ENCODE results near the gene VANGL2.

Gene VANGL2

GRCh38 chr1:160358073-160358472 lies 42.3 kb upstream of the VANGL2 start:
- DNase-seq (ENCODE audit: low read depth in 2 of 2): no peak
- TF ChIP-seq, protein P1, sequence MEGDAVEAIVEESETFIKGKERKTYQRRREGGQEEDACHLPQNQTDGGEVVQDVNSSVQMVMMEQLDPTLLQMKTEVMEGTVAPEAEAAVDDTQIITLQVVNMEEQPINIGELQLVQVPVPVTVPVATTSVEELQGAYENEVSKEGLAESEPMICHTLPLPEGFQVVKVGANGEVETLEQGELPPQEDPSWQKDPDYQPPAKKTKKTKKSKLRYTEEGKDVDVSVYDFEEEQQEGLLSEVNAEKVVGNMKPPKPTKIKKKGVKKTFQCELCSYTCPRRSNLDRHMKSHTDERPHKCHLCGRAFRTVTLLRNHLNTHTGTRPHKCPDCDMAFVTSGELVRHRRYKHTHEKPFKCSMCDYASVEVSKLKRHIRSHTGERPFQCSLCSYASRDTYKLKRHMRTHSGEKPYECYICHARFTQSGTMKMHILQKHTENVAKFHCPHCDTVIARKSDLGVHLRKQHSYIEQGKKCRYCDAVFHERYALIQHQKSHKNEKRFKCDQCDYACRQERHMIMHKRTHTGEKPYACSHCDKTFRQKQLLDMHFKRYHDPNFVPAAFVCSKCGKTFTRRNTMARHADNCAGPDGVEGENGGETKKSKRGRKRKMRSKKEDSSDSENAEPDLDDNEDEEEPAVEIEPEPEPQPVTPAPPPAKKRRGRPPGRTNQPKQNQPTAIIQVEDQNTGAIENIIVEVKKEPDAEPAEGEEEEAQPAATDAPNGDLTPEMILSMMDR (IDR thresholded peaks at IDR 0.05; ENCODE audit: low read depth, low read length): no peak

GRCh38 chr1:160359559-160360226 lies 40.7 kb upstream of the VANGL2 start:
- peak in 1 of 2 donors; percentile 7 for DNase-seq (ENCODE audit: low read depth in 2 of 2)
- TF ChIP-seq, protein P1 (IDR thresholded peaks at IDR 0.05; ENCODE audit: low read depth, low read length): no peak
- H3K4me3 ChIP-seq (replicated peaks in 1 of 2; ENCODE audit: low read depth in 2 of 2, low read length in 2 of 2): no peak overlapping the region

More at GRCh38 chr1:160358073-160358472, 42.3 kb upstream of the VANGL2 start:
- H3K4me3 ChIP-seq (replicated peaks in 1 of 2; ENCODE audit: low read depth in 2 of 2, low read length in 2 of 2): no peak overlapping the region

- TF ChIP-seq, protein P1 (IDR thresholded peaks at IDR 0.05; ENCODE audit: low read depth, low read length): no peak
- DNase-seq (ENCODE audit: low read depth in 2 of 2): no peak
- no peak overlapping the region for H3K4me3 ChIP-seq (replicated peaks in 1 of 2; ENCODE audit: low read depth in 2 of 2, low read length in 2 of 2)
Measured at GRCh38 chr1:160360227-160360695, 40.1 kb upstream of the VANGL2 start.

DNA sequence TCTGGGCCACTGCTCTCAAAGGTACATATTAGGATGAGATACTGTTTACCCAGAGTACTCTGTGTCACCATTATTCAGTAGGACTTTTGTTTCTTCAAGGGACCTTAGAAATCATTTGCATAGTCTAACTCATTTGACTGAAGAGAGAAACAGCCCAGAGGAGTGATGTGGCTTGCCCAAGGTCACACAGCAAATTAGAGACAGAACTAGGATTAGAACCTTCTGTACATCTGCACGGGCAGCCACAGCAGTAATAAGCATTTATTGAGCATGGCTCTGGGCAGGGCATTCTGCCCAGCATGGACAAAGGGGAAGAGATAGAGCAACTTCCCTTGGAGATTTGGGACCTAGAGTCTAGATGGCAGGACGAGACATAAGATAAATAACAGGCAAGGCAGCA lies 39.2 kb upstream of the VANGL2 start:
- no peak overlapping the region for H3K4me3 ChIP-seq (replicated peaks in 1 of 2; ENCODE audit: low read depth in 2 of 2, low read length in 2 of 2)
- TF ChIP-seq, protein P1 (IDR thresholded peaks at IDR 0.05; ENCODE audit: low read depth, low read length): no peak
- DNase-seq (ENCODE audit: low read depth in 2 of 2): no peak

- TF ChIP-seq, protein P1 (IDR thresholded peaks at IDR 0.05; ENCODE audit: low read depth, low read length): no peak
- DNase-seq (ENCODE audit: low read depth in 2 of 2): no peak
Measured at GRCh38 chr1:160361814-160362167, 38.6 kb upstream of the VANGL2 start.

GRCh38 chr1:160362168-160362957 lies 38.0 kb upstream of the VANGL2 start:
- TF ChIP-seq, protein P1 (IDR thresholded peaks at IDR 0.05; ENCODE audit: low read depth, low read length): no peak
- H3K4me3 ChIP-seq (replicated peaks in 1 of 2; ENCODE audit: low read depth in 2 of 2, low read length in 2 of 2): no peak overlapping the region
- DNase-seq (ENCODE audit: low read depth in 2 of 2): no peak

More at GRCh38 chr1:160361814-160362167, 38.6 kb upstream of the VANGL2 start:
- no peak overlapping the region for H3K4me3 ChIP-seq (replicated peaks in 1 of 2; ENCODE audit: low read depth in 2 of 2, low read length in 2 of 2)

All from cardiac fibroblast (primary cell).